NB4 (cell line): ENCODE results near the gene LMCD1.

Experiments
- CTCF ChIP-seq: IDR thresholded peaks from one replicate; pipeline ENCODE4 v1.5.1; 2012; ENCODE audit warnings: low read depth, low read length
- MAX ChIP-seq: IDR thresholded peaks from 2 replicates; pipeline ENCODE4 v1.6.1; 2011; ENCODE audit warnings: low read depth, low read length
- MYC ChIP-seq: IDR thresholded peaks from 2 replicates; pipeline ENCODE4 v1.6.1; 2011; ENCODE audit warnings: low read depth, low read length
- POLR2A ChIP-seq: IDR thresholded peaks from 2 replicates; pipeline ENCODE4 v1.6.1; 2011; ENCODE audit warnings: mild to moderate bottlenecking; ENCODE audit not compliant: insufficient read length; ENCODE audit errors: extremely low read depth

- TF ChIP-seq CTCF: no peak
- no peak for TF ChIP-seq POLR2A
- TF ChIP-seq MYC: no peak
- TF ChIP-seq MAX: no peak
Observed at GRCh38 chr3:8490079-8490552, 11.5 kb upstream of the LMCD1 start.
